Activated CD4-positive, alpha-beta T cell treated with anti-CD3 and anti-CD28 coated beads for 48 hours (primary cell): ENCODE results near the gene CYP1B1.
"Not testable (repeated sequence)": the region's sequence is repeated elsewhere in the genome, so short reads cannot be mapped to it uniquely, and the experiment has no call there.

Experiments used
- DNase-seq: peaks from one replicate; pipeline ENCODE4 v3.0.0-alpha.2; 2020

Gene CYP1B1

DNA sequence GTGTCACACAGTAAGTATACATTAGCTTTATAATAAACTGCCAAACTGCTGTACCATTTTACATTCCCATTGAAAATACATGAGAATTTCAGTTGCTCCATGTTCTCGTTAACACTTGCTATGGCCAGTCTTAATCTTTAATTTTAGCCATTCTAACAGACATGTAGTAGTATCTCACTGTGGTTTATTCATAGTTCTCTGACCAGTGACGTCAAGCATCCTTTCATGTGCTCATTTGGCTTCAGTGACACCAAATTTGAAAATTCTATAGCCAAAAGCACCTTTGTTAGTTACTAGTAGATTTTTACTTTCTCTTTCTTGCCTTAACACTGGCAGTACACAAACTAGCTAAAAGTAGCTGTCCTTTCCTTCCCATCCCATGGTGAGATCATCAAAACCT, 43.0 kb downstream of the CYP1B1 start:
- DNase-seq, result no peak

DNA sequence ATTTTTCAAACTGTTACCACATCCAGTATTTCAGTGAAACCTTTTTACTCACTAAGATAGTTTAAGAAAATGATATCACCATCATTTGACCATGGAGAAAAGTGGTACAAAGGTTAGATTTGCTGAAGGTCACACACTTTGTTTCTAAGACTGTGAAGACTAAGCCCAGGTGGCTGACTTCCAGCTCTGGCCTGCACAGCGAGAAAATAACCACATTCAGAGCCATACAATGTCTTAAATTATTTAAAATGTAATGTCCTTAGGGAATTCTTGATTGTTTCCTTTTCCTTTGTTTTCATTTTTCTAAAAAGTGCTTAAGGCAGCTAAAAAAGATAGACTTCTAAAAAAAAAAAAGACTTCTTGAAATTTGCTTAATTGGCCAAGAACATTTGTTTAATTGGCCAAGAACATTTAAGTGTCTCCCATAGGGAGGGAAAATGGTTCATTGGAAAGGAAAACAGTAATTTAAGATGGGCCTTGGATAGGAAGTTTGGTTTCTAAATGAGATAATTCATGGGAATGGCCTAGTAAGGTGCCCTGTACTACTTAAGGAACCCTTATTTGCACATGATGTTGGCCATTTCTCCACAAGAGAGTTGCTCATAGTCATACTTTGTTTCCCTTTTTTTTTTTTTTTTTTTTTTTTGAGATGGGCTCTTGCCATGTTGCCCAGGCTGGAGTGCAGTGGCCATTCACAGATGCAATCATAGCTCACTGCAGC, 45.2 kb downstream of the CYP1B1 start:
- no peak for DNase-seq

DNA sequence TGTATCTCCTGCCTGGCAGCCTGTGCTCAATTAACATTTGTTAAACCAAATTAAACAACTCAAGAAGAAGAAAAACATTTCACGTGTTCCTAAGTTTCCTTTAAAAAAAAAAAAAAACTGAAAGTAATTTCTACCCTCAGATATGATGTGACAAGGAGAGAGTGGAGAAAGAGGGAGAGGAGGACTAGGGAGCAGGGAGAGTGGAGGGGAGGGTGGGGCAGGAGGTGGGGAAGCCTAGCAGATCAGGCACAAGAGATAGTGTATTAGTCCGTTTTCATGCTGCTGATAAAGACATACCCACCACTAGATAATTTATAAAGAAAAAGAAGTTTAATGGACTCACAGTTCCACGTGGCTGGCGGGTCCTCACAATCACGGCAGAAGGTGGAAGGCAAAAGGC, 46.4 kb downstream of the CYP1B1 start:
- no peak for DNase-seq

DNA sequence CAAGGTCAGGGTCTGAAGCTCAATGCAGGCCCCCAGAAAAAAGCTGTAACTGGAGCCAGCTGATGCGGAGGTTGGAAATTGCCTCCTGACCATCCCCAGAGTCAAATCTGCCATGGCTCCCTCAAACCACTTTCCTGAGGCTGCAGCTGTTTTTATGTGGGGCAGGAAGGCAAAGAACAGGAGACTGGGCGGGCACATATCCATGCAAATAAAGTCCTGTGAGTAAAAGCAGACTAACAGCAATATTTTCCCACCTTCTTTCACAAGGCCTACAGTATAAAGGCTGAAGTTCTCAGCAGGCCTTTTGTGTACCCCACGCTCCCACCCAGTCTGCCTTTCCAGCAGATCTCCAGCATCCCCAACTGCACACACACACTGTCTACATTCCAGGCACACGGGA, 47.1 kb downstream of the CYP1B1 start:
- DNase-seq, result no peak

DNA sequence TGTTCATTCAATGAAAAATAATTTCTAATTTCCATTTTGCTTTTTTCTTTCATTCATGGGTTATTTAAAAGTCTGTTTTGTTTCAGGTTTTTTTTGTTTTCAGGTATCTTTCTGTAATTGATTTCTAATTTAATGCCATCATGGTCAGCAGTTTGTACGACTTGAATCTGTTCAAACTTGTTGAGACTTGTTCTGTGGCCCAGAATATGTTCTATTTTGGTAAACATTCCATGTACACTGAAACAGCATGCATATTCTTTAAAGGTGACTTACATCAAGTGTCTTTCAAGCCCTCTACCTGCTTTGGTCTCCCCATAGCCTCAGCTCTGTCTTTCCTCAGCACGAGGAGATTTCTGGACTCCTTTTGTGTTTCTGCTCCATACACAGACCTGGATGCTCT, 49.1 kb downstream of the CYP1B1 start:
- DNase-seq, result no peak

DNA sequence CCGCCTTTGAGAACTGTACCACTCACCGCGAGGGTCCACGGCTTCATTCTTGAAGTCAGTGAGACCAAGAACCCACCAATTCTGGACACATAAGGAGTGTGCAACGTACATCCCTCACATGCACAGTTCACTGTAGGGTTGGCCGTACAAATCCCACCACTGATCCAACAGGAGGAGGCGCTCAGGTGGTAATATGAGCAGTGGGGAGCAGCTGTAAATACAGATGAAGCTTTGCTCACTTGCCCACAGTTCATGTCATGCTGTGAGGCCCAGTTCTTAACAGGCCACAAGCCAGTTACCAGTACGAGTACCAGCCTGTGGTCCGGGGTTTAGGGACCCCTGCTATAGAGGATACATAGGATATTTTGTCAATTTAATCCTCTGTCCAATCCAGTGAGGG, 54.4 kb downstream of the CYP1B1 start:
- no peak for DNase-seq

DNA sequence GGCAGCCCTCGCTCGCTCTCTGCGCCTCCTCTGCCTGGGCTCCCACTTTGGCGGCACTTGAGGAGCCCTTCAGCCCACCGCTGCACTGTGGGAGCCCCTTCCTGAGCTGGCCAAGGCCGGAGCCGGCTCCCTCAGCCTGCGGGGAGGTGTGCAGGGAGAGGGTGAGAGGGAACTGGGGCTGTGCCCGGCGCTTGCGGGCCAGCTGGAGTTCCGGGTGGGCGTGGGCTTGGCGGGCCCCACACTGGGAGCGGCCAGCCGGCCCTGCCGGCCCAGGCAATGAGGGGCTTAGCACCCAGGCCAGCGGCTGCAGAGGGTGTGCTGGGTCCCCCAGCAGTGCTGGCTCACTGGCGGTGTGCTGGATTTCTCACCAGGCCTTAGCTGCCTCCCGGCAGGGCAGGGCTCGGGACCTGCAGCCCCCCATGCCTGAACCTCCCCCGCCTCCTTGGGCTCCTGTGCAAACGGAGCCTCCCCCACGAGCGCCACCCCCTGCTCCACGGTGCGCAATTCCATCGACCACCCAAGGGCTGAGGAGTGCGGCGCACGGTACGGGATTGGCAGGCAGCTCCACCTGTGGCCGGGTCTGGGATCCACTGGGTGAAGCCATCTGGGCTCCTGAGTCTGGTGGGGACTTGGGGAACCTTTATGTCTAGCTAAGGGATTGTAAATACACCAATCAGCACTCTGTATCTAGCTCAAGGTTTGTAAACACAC, 55.4 kb downstream of the CYP1B1 start:
- DNase-seq, result not testable (repeated sequence)

DNA sequence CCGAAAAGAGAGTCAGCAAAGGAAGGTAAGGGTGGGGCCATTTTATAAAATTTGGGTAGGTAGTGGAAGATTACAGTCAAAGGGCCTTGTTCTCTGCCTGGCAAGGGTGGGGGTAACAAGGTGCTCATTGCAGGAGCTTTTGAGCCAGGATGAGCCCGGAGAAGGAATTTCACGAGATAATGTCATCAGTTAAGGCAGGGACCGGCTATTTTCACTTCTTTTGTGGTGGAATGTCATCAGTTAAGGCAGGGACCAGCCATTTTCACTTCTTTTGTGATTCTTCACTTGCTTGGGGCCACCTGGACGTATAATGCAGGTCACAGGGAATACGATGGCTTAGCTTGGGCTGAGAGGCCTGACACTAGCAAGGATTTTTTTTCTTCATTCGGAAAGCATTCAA, 58.1 kb downstream of the CYP1B1 start:
- DNase-seq, result no peak
